Ramos (cell line): ENCODE measurements around the gene SLAMF9.

ENCODE experiments used
- in situ Hi-C: fragments of 300-500 bp; cut with MboI; formaldehyde crosslinking; loops from one replicate; pipeline ENCODE4 v1.14.3; 2022; ENCODE audit warnings: low sequenced_read_pairs; ENCODE audit not compliant: unreplicated experiment

SLAMF9 gene

DNA sequence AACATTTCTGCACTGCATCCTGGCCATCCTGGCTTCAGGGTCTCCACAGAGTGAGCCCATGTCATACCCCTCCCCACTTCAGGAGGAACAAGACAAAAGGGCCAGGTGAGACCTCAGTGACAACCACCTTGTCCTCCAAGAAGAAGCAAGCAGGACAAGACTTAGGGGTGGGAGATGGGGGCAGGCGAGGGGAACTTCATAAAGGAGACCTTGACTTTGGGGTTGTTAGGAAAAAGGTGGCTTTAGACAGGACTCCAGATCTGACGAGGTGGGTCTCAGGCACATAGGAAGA is 24.0 kb upstream of the SLAMF9 start:
- in situ Hi-C loops = no loop called here

DNA sequence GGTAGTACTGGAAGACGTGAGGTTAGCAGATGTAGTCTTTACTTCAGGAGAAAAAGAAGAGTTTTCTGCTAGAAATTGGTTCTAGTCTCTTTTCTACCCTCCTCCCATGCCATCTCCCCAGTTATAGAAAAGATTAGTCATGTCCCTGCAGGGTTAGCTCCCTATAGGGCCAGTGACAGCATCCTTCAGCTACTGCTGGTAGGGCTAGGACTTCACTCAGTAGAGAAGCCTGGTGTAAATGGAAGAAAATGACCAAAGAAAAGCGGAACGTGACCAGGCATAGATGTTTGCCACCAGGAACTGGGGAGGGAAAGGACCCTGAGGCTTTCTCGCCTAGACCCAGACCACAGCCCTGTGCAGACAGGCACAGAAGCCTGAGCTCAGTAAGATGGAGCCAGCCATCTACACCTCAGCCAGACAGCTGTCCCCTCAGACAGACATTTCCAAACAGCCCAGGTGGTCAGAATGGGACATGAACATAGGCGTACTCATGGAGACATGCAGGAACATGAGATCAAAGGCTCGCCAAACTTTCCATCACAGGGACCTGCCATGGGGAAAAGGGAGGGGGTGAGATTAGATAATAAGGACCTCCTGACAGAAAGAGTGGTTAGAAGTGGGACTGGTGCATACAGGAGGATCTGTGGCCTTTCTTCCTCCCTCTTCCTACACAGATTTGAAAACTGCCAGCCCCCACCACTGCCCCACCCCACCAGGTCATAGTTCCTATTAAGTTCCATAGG is 23.5 kb upstream of the SLAMF9 start:
- in situ Hi-C loops = no loop called here

DNA sequence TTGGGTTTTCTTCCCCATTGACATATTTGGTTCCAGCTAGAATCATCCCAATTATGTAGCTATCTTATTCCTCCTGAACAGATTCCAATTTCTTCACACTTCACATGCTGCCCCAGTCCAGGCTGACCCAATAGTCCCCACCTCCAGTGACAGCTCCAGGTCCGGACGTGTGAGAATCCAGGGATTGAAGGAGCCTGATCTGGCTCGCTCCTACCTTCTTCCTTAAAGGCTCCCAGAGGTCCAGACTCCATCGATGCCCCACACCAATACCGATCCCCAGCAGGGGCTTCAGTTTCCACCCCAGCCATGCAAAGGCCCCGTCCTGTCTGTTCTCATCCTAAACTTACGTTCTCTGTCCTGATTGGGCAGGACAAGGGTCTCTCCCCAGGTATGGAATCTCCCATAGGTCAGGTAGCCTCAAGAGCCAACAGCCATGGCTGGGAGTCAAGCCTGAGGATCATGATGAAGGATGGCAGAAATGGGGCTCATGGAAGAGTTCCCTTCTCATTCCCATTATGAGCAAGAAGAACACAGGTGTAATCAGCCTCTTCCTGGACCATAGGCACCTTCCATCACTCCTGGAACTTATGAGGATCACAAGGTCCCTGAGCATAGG is 20.4 kb upstream of the SLAMF9 start:
- in situ Hi-C loops = no loop called here

DNA sequence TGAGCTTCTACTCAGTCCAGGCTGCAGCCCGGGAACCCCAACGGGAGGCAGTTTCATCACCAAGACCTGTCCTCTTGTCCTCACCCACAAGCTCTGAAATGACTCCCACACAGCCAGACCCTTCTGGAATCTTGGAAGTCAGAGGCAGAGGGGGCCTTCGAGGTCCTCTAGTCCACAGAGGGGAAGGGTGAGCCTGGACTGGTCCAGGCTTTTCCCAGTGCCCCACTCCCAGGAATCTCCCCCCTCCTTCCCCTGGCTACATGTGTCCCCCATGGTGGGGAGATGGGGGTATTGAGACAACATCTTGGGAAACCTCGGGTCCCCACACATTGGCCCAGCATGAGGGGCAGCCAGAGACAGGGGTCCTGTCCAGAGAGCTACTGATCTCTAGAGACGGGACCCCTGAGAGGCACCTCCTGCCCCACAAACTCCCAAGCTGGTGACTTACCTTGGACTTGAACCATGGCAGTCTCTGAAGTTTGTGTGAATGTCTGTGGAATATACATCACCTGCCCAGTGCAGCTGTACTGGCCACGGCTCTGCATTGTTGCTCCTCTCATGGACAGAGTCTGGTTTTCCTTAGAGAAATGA is 19.4 kb upstream of the SLAMF9 start:
- in situ Hi-C loops = no loop called here

DNA sequence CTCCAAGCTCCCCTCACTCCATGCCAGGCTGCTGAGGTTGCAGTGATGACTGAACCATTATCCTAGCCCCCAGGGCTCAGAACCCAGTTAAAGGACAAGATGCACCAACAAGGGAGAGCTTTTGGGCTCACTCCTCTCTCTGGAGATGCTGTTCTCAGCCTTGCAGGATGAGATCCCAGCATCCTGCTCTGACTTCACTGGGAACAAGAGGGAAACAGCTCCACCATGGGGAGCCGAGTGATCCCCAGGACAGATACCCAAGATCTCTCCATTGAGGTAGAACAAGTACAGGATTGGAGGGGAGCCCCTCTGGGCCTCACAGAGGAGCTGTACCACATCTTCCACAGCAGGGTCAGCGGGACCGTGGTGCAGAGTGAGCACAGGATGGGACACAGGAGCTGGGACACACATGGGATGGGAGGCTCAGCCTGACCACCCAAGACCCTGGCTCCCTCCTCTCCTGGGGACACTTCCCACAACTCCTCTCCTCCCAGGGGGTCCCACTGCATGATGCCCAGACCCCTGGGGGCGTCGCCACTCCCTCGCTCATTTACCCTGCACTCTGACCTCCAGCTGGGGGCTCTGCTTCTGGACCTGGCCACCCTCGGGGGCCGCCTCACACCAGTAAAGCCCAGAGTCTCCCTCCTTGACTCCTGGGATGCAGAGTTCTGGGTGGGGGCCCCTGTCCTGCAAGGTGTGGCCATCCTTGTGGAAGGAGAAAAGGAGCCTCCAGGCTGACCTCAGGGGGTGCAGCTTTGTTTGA is 18.6 kb upstream of the SLAMF9 start:
- in situ Hi-C loops = no loop called here

DNA sequence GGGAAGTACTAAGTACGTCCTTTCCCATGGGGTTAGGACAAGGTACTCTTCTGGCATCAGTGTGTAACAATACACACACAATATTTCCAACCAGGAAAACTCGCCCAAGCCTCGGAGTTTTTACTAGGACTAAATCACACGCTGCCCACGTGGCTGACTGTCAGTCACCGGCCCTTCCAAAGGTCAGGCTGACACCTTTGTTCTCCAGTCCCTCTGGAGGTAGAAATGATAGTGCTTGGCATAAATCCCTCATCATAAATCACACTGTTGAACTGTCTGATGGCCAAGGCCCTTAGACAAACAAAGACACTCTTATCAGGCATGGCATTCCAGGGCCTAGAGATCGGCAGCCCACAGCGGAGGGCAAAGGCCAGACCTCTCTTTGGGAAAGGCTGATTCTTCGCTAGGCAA is 16.9 kb upstream of the SLAMF9 start:
- in situ Hi-C loops = no loop called here

DNA sequence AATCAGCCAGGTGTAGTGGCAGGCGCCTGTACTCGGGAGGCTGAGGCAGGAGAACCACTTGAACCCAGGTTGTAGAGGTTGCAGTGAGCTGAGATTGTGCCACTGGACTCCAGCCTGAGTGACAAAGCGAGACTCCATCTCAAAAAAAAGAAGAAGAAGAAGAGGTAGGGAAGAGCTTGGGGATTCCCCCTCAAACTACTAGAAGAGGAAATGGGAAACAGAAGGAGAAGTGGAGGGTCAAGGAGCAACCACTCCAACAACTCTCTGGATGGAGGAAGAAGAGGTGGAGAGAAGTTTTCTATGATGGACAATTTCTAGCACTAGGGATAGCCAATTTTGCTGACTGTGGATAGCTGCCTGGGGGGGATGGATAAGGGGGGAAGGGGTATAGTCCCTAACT is 14.9 kb upstream of the SLAMF9 start:
- in situ Hi-C loops = no loop called here

DNA sequence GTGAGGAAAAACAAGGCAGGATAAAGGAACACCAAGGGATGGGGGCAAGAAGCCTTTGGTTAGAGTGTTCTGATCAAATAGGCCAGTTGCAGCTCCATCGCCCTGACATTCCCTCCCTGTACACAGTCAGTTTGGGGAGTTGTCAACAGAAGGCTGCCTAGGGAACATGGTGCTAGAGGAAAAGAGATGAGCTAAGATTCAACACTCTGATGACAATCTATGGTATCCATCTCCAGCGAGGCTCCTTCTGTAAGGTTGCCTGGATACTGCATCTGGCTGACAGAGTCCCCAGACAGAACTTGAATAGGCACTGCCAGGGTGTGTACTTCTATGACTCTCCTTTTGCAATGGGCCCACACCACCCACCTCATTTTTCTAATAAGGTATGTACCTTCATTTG is 11.2 kb upstream of the SLAMF9 start:
- in situ Hi-C loops = no loop called here

DNA sequence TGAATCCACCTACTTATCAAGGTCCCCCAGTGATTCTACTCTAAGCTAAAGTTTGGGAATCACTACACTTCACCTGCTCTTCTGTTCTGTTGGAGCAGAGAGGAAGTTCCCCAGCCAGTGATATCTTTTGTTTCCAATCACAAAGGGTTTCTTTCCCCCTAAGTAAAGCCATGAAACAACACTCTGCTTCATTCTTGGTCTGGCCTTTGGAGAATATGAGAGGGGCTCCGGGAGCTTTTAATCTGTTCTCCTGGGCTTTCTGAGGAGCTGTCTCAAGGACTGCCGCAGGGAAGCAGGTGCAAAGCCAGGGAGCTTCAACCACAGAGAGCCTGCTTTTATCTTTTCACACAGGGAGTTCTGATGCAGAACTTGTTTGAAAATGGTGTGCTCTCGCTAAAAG is 10.1 kb upstream of the SLAMF9 start:
- in situ Hi-C loops = no loop called here

DNA sequence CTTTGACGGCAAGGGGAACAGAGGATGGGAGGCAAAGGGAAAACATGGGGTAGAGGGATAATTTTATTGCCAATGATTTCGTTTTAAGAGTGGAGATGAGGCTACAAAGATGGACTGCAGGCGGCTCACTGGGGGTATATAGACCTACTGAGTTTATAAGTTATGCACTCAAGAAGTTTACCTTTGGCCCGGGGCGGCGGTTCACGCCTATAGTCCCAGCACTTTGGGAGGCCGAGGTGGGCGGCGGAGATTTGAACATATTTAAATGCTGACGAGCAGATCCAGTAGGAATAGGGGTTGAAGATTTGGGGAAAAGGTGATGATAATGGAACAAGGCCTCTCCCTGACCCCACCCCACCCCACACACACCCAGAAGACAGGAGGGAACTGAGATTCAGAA is 8.1 kb upstream of the SLAMF9 start:
- in situ Hi-C loops = no loop called here

DNA sequence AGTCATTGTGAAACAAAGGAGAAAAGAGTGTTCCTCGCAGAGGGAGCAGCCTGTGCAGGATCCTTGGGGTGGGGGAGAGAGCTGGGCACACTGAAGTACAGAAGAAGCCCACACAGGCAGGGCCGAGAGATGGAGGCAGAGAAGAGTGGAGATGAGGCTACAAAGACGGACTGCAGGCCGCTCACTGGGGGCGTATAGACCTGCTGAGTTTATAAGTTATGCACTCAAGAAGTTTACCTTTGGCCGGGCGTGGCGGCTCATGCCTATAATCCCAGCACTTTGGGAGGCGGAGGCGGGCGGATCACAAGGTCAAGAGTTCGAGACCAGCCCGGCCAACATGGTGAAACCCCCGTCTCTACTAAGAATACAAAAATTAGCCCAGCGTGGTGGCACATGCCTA is 7.6 kb upstream of the SLAMF9 start:
- in situ Hi-C loops = no loop called here

DNA sequence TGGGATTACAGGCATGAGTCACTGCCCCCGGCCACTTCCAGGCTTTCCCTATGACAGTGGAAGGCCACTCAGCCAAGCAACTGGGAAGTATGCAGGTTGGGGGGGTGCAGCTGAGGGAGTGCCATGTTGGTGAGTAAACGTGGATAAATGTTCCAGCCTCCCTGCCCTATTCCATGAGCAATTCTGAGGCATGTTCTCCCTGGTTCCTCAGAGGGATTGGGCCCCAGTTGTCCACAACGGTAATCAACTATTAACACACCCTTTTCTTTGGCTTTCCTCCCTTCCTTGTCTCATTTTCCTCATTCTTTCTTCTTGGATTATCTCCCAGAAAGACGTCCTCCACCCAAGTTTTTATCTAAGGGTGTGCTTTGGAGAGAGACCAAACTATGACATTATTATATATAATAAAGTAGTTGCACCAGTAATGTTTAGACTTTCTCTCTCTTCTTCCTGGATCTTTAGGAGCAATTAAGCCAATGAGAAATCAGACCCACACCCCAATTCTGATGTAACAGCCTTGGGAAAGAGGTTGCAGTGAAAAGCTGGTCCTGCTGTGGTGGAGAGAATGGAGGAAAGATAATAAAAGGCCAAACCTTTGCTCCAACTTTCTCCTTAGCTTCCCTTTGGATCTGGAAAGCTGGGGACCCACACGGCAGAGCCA is 6.8 kb upstream of the SLAMF9 start:
- in situ Hi-C loops = no loop called here

DNA sequence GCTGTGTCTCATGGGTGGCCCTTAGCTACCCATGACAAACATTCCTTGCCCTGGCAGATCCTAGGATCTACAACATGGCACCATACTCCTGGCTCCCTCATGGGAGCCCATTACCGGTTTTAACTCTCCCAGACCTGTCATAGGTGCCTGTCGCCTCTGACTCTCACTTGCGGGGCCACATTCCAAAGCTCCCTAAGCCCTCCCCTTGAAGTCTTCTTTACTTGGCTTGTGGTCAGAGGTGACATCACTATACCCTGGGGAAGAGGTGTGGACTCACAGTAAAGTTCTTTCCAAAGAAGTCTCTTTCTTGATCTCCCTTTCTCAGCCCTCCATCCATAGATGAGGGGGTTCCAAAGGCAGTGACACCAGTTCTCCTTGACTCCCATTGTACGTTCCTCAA is 5.4 kb upstream of the SLAMF9 start:
- in situ Hi-C loops = no loop called here

DNA sequence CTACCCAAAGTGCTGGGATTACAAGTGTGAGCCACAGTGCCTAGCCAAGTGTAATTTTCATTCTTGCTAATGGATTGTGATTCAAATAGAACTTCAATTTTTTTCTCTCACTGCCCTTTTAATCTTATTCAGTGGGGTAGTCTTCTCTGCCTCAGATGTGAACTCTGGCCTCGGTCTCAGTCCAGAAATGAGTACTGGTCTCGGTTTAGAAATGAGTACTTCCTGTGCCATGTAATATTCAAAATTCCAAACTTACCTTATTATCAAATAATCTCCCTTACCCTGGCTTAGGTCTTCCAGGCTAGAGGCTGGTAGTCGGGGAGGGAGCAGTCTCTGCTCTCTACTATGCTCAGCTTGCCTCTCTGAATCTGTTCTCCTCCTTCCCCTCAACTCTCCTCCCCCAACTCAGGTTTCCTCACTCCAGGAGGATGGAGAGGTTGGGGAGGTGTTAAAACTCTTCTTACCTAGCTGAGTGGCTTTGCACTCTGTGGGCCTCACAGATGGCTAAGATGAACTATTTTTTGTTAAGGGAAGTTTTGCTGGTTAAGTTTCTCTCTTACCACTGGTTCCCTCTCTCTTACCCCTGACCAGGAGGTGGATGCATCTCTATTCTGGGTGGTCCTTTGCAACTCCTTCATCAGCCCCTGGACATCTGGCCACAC is 4.8 kb upstream of the SLAMF9 start:
- in situ Hi-C loops = no loop called here

DNA sequence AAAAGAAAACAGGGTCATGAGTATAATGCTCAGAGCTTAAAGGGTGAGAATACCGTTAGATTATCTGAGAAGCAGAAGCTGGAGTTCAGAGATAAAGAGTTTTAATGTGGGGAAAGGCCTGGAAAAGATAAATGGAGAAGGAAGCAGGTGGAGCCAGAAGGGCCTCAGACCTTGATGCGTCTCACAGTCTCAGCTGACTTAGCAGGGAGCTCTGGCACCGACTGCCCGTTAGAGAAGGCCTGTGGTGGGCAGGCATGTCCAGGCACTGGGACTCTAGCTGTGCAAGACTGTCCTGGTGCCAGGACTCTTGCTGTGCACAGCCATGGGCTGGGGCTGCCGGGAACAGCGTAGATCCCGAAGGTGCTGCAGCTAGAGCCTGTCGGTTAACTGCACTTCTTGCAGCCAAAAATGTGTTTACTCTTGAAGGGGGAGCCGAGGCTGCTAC is 3.8 kb upstream of the SLAMF9 start:
- in situ Hi-C loops = no loop called here

DNA sequence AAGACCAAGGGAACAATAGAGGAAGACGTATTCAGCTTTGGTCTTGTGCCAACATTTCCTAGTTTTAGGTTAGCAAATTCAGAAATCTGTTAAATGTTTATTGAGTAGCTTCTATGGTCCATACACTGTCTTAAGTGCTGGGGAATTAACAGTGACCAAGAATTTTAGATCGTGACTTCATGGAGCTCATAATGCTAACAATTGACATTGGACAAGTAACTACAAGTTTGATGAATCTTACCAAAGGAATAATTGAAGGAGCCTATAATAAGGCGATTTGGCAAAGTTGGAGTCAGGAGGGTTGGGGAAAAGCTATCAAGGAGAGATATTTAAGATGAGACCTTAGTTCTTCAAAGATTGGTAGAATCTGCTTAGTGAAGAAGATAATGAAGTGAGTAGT is 1.4 kb upstream of the SLAMF9 start:
- in situ Hi-C loops = no loop called here

DNA sequence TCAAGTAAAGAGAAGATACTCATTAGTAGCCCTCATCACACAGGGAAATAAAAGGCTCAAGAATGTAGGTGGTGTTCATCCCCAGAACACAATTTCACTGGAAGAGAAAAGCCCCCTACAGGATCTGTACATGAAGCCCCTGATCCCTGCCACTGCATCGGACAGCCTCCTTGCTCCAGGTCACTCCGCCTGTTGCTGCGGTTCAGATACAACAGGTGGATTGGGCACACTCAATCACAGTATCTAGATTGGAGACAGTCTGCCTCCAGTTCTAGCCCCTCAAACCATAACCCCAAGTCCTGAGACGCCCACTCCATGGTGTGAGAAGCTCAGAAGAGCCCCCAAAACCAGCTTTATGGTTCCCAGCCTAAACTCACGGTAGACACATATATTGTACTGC is 1.1 kb downstream of the SLAMF9 start:
- in situ Hi-C loops = no loop called here

DNA sequence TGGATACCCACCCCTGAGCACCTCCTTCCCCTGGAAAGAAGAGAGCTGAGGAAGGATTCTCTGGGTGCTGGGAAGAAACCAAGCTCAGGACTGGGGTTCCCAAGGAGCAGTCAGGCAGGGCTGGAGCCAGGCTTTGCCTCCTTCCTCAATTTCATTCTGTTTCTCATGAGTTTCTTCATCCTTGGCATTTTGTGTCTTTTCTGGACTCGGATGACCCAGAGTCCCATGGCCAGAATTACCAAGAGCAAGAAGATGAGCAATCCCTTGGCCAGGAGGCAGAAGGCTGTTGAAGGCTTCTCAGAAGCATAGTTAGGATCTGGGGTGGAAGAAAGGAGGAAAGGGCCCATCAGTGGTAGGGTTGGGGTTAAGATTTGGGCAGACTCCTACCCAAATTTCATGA is 2.5 kb downstream of the SLAMF9 start:
- in situ Hi-C loops = no loop called here

DNA sequence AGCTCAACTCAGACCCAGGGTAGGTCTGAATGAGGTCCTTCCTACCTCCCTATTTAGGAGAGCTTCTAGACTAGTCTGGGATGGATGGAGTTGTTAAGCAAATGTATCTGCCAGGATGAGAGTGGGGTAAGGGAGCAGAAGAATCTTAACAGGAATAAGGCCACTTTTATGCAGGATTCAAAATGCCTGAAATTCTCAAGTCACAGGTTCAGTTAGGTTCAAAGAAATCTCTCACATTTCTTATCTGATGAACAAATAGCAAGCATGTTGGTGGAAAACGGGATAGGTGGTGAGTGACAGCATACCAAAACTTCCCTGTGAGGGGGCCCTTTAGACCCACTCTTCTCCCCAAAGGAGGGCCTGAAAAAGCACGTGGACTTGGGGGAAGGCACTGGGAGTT is 3.0 kb downstream of the SLAMF9 start:
- in situ Hi-C loops = no loop called here

DNA sequence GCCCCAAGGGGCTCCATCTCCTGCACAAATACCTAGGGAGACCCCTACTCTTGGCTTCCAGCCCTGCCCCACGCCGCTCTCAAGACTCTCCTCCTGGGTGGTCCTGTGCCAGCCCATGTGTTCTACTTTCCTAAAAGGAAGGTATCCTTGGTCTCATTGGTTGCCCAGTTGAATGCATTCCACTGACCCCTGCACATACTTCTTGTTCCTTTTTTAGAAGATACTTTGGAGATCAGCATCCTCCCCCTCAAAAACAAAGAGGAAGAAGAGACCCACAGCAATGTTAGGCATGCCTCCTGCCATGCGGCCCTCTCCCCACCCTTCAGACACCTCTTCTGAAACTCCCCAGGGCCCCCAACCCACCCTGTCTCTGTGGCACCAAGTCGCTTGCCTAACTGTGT is 4.1 kb downstream of the SLAMF9 start:
- in situ Hi-C loops = no loop called here
